H9 (cell line): ENCODE results near the gene RBPJ. TPM values are rescaled to one million over a fixed set of nuclear protein-coding genes. Genes with fewer than 3 reads are reported as not detected.

Experiments used
- DNase-seq: peaks from one replicate; pipeline ENCODE4 v3.0.0-alpha.2; 2017
- H2AFZ ChIP-seq: one replicate; pipeline ENCODE4 v1.6.1; 2013; ENCODE audit warnings: mild to moderate bottlenecking, low read length, control low read depth, moderate library complexity
- H2AK5ac ChIP-seq: 2 replicates; pipeline ENCODE4 v1.6.1; 2013; ENCODE audit warnings: low read length, control low read depth, mixed read lengths; ENCODE audit not compliant: insufficient read length
- H2BK120ac ChIP-seq: one replicate; pipeline ENCODE4 v1.6.1; 2013; ENCODE audit warnings: low read depth, mild to moderate bottlenecking, low read length, control low read depth, inconsistent platforms; ENCODE audit not compliant: poor library complexity, severe bottlenecking
- H2BK12ac ChIP-seq: 2 replicates; pipeline ENCODE4 v1.6.1; 2013; ENCODE audit warnings: low read length, control low read depth, mixed read lengths, low read depth; ENCODE audit not compliant: insufficient read length
- H2BK15ac ChIP-seq: 2 replicates; pipeline ENCODE4 v1.6.1; 2013; ENCODE audit warnings: low read depth, low read length, control low read depth
- H2BK20ac ChIP-seq: one replicate; pipeline ENCODE4 v1.6.1; 2013; ENCODE audit warnings: low read depth, mild to moderate bottlenecking, low read length, control low read depth, inconsistent platforms; ENCODE audit not compliant: poor library complexity, severe bottlenecking
- H2BK5ac ChIP-seq: 2 replicates; pipeline ENCODE4 v1.6.1; 2013; ENCODE audit warnings: low read length, control low read depth, mixed read lengths; ENCODE audit not compliant: insufficient read length
- H3K14ac ChIP-seq: 2 replicates; pipeline ENCODE4 v1.6.1; 2013; ENCODE audit warnings: low read length, control low read depth; ENCODE audit not compliant: insufficient read depth
- H3K18ac ChIP-seq: 2 replicates; pipeline ENCODE4 v1.6.1; 2013; ENCODE audit warnings: low read depth, mild to moderate bottlenecking, mixed read lengths, low read length, control low read depth; ENCODE audit not compliant: insufficient read length
- H3K23ac ChIP-seq: 2 replicates; pipeline ENCODE4 v1.6.1; 2013; ENCODE audit warnings: low read length, control low read depth, mixed read lengths, low read depth; ENCODE audit not compliant: insufficient read length
- H3K23me2 ChIP-seq: 2 replicates; pipeline ENCODE4 v1.6.1; 2013; ENCODE audit warnings: low read depth, mild to moderate bottlenecking, mixed read lengths, low read length, control low read depth; ENCODE audit not compliant: insufficient read length, poor library complexity, severe bottlenecking
- H3K27ac ChIP-seq: 2 replicates; pipeline ENCODE4 v1.5.1; 2013; ENCODE audit warnings: low read length, control low read depth, mixed read lengths, low read depth; ENCODE audit not compliant: insufficient read length
- H3K27me3 ChIP-seq: 2 replicates; pipeline ENCODE4 v1.6.1; 2013; ENCODE audit warnings: low read length, control low read depth, inconsistent platforms; ENCODE audit not compliant: insufficient read depth
- H3K4ac ChIP-seq: 2 replicates; pipeline ENCODE4 v1.6.1; 2013; ENCODE audit warnings: low read depth, mild to moderate bottlenecking, control low read depth, inconsistent platforms, low read length, moderate library complexity
- H3K4me1 ChIP-seq: 2 replicates; pipeline ENCODE4 v1.6.1; 2013; ENCODE audit warnings: low read length, control low read depth, inconsistent platforms; ENCODE audit not compliant: insufficient read depth
- H3K4me2 ChIP-seq: 2 replicates; pipeline ENCODE4 v1.6.1; 2013; ENCODE audit warnings: low read length, control low read depth, mixed read lengths; ENCODE audit not compliant: insufficient read length, insufficient read depth
- H3K56ac ChIP-seq: 2 replicates; pipeline ENCODE4 v1.6.1; 2013; ENCODE audit warnings: low read depth, mild to moderate bottlenecking, mixed read lengths, low read length, control low read depth; ENCODE audit not compliant: insufficient read length
- H3K79me1 ChIP-seq: 2 replicates; pipeline ENCODE4 v1.6.1; 2013; ENCODE audit warnings: low read depth, mild to moderate bottlenecking, moderate library complexity, low read length, control low read depth, inconsistent platforms; ENCODE audit not compliant: insufficient read depth, poor library complexity, severe bottlenecking
- H3K79me2 ChIP-seq: 2 replicates; pipeline ENCODE4 v1.6.1; 2013; ENCODE audit warnings: low read length, control low read depth, inconsistent platforms; ENCODE audit not compliant: insufficient read depth
- H3K9ac ChIP-seq: 2 replicates; pipeline ENCODE4 v1.6.1; 2013; ENCODE audit warnings: low read length, control low read depth, mixed read lengths; ENCODE audit not compliant: insufficient read length; ENCODE audit errors: extremely low read depth
- H3K9me3 ChIP-seq: one replicate; pipeline ENCODE4 v1.6.1; 2013; ENCODE audit warnings: low read depth, low read length, inconsistent platforms; ENCODE audit not compliant: control insufficient read depth
- H3T11ph ChIP-seq: one replicate; pipeline ENCODE4 v1.6.1; 2013; ENCODE audit warnings: mild to moderate bottlenecking, low read length, control low read depth, inconsistent platforms
- H4K20me1 ChIP-seq: one replicate; pipeline ENCODE4 v1.6.1; 2013; ENCODE audit not compliant: control insufficient read depth, insufficient read length, insufficient read depth
- H4K5ac ChIP-seq: 2 replicates; pipeline ENCODE4 v1.6.1; 2013; ENCODE audit warnings: low read depth, mild to moderate bottlenecking, mixed read lengths, low read length, control low read depth; ENCODE audit not compliant: insufficient read length
- H4K8ac ChIP-seq: replicated peaks from 2 replicates; pipeline ENCODE4 v1.6.1; 2013; ENCODE audit warnings: low read length, control low read depth, mixed read lengths, low read depth; ENCODE audit not compliant: insufficient read length
- H4K91ac ChIP-seq: 2 replicates; pipeline ENCODE4 v1.6.1; 2013; ENCODE audit warnings: low read depth, mild to moderate bottlenecking, moderate library complexity, mixed read lengths, low read length, control low read depth; ENCODE audit not compliant: insufficient read length
- H3K27ac Mint-ChIP-seq, 3 experiments: 2 replicates in 2 of 3; 3 replicates in 1 of 3; pipeline ENCODE4 v1.8.0; 2020 to 2021; ENCODE audit warnings: mixed read lengths in 3 of 3, mild to moderate bottlenecking in 1 of 3, moderate library complexity in 1 of 3
- H3K27me3 Mint-ChIP-seq: 2 replicates; pipeline ENCODE4 v1.8.0; 2021; ENCODE audit warnings: low read depth, mild to moderate bottlenecking, moderate library complexity, mixed read lengths
- H3K36me3 Mint-ChIP-seq, 3 experiments: 2 replicates in 2 of 3; 3 replicates in 1 of 3; pipeline ENCODE4 v1.8.0; 2020 to 2021; ENCODE audit warnings: low read depth in 3 of 3, mixed read lengths in 3 of 3; ENCODE audit not compliant: insufficient read depth in 1 of 3
- H3K4me1 Mint-ChIP-seq, 2 experiments: 2 replicates each; pipeline ENCODE4 v1.8.0; 2020; ENCODE audit warnings: mixed read lengths in 2 of 2
- H3K4me3 Mint-ChIP-seq, 2 experiments: 2 replicates in 1 of 2; 3 replicates in 1 of 2; pipeline ENCODE4 v1.8.0; 2020 to 2021; ENCODE audit warnings: mild to moderate bottlenecking in 2 of 2, mixed read lengths in 2 of 2, moderate library complexity in 1 of 2
- H3K9me3 Mint-ChIP-seq, 2 experiments: 2 replicates in 1 of 2; 3 replicates in 1 of 2; pipeline ENCODE4 v1.8.0; 2020; ENCODE audit warnings: mild to moderate bottlenecking in 2 of 2, mixed read lengths in 2 of 2, moderate library complexity in 1 of 2
- CTCF ChIP-seq: fragments of 200-600 bp; sonication (generic); conservative IDR thresholded peaks from 3 replicates; pipeline ENCODE4 v1.8.0; 2021; ENCODE audit warnings: antibody characterized with exemption, mild to moderate bottlenecking
- WGBS: extraction: QIAGEN DNeasy Blood & Tissue Kit; methylation state at CpG from one replicate; pipeline ENCODE4 v1.1.7; 2013; ENCODE audit warnings: missing lambda C conversion rate, low lambda C conversion rate, mixed read lengths; ENCODE audit not compliant: insufficient read length; ENCODE audit errors: extremely low coverage; 5-methylcytosine and 5-hydroxymethylcytosine counted together
- total RNA-seq: library from RNA; stranded (reverse); gene quantifications from 2 replicates; pipeline ENCODE4 v1.2.1, GENCODE V29; 2021

Gene RBPJ
- total RNA-seq, 1 experiment from 2014 or later, result 166 TPM

GRCh38 chr4:26361297-26361696 is 40.5 kb downstream of the RBPJ start:
- no peaks in the 10 kb centered on the region for H4K20me1 ChIP-seq

More at GRCh38 chr4:26361297-26361696, 40.5 kb downstream of the RBPJ start:
- H3K4me3 Mint-ChIP-seq, result no peak overlapping the region
- no peaks in the 10 kb centered on the region for H3K9me3 Mint-ChIP-seq
- peaks cover 14 to 21% of the 10 kb centered on the region in 2 experiments for H3K4me1 Mint-ChIP-seq
- WGBS, result no CpG with 5 or more reads among the region's 2 CpGs
- Histone ChIP-seq H2AFZ (no peak overlapping the region), H2BK120ac (no peak overlapping the region), H2BK15ac (no peak overlapping the region), H3K23ac (no peak overlapping the region), H2BK5ac (no peak overlapping the region), H3K9me3 (no peaks in the 10 kb centered on the region), H3T11ph (no peak overlapping the region), H3K56ac (no peak overlapping the region), H3K4me1 (no peaks in the 10 kb centered on the region), H3K23me2 (no peaks in the 10 kb centered on the region), H3K79me1 (peaks cover 3% of the 10 kb centered on the region), H3K4me2 (no peak overlapping the region), H3K9ac (no peak overlapping the region), H2BK20ac (no peak overlapping the region), H3K14ac (no peak overlapping the region), H3K79me2 (peaks cover 50% of the 10 kb centered on the region; the same call in 1 of the 2 replicates), H3K27me3 (no peaks in the 10 kb centered on the region), H4K8ac (no peak overlapping the region), H3K4ac (no peak overlapping the region), H3K27ac (no peak overlapping the region), H2AK5ac (no peak overlapping the region), H4K91ac (no peak overlapping the region), H2BK12ac (no peak overlapping the region), H4K5ac (no peak overlapping the region), H3K18ac (no peak overlapping the region)
- no peak for DNase-seq
- no peaks in the 10 kb centered on the region for H3K36me3 Mint-ChIP-seq
- peak overlapping the region in 1 of 3 experiments; percentile 82; a peak in 1 of 7 replicates for H3K27ac Mint-ChIP-seq
- H3K27me3 Mint-ChIP-seq, result no peaks in the 10 kb centered on the region
- no peak for TF ChIP-seq CTCF
